Measurements from ENCODE around the gene HOXA11.

GRCh38 chr7:27137640-27138315 is 47.3 kb downstream of the HOXA11 start:
- no peak for TF ChIP-seq POLR2A (IDR thresholded peaks at IDR 0.05)
- no peak for TF ChIP-seq CTCF (IDR thresholded peaks at IDR 0.05 in 8 of 11, conservative IDR thresholded peaks at IDR 0.05 in 3 of 11)
- TF ChIP-seq POLR2AphosphoS5 (IDR thresholded peaks at IDR 0.05) = no peak
